Measurements from ENCODE around the gene POLR2H.

GRCh38 chr3:184314363-184314699 is 47.2 kb upstream of the POLR2H start, which contains the start of gene EIF4G1:
- no peak for TF ChIP-seq CTCF (IDR thresholded peaks at IDR 0.05)
- no peak for TF ChIP-seq EP300 (IDR thresholded peaks at IDR 0.05)
